ENCODE measurements around the gene BRD1. TPM values are rescaled to one million over a fixed set of nuclear protein-coding genes. Genes with fewer than 3 reads are reported as not detected.

The BRD1 gene
- total RNA-seq, 1 donor from 2014 or later: 27.7 TPM

DNA sequence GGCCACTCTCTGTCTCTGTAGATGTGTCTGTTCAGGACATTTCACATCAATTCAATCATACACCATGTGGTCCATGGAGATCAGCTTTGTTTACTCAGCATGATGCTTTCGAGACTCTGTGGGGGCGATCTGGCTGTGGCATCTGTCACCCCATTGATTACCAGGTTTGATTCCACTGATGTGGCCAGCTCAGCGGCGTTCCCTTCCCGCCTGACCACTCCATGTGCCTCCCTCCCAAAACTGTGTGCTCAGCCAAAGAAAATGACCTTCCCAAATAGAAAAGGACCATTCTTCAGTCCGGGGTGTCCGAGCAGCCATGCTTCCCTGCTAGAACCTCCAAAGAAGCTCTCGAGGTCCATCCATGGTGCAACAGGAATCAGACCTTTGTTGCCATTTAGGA is 89.1 kb downstream of the BRD1 start:
- H3K36me3 Mint-ChIP-seq (ENCODE audit: low read depth): no peaks in the 10 kb centered on the region
- TF ChIP-seq, protein P1, sequence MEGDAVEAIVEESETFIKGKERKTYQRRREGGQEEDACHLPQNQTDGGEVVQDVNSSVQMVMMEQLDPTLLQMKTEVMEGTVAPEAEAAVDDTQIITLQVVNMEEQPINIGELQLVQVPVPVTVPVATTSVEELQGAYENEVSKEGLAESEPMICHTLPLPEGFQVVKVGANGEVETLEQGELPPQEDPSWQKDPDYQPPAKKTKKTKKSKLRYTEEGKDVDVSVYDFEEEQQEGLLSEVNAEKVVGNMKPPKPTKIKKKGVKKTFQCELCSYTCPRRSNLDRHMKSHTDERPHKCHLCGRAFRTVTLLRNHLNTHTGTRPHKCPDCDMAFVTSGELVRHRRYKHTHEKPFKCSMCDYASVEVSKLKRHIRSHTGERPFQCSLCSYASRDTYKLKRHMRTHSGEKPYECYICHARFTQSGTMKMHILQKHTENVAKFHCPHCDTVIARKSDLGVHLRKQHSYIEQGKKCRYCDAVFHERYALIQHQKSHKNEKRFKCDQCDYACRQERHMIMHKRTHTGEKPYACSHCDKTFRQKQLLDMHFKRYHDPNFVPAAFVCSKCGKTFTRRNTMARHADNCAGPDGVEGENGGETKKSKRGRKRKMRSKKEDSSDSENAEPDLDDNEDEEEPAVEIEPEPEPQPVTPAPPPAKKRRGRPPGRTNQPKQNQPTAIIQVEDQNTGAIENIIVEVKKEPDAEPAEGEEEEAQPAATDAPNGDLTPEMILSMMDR (IDR thresholded peaks at IDR 0.05): no peak
- peak; percentile 41 for DNase-seq (ENCODE audit: low spot score)
- H3K27me3 Mint-ChIP-seq (ENCODE audit: low read depth): peaks cover 42% of the 10 kb centered on the region
- H3K4me3 Mint-ChIP-seq (ENCODE audit: unreplicated experiment): no peak overlapping the region
- no peak overlapping the region for H3K27ac Mint-ChIP-seq (ENCODE audit: unreplicated experiment)
- H3K4me1 Mint-ChIP-seq (ENCODE audit: low read depth): no peaks in the 10 kb centered on the region
- H3K9me3 Mint-ChIP-seq (ENCODE audit: low read depth): peaks cover 14% of the 10 kb centered on the region

DNA sequence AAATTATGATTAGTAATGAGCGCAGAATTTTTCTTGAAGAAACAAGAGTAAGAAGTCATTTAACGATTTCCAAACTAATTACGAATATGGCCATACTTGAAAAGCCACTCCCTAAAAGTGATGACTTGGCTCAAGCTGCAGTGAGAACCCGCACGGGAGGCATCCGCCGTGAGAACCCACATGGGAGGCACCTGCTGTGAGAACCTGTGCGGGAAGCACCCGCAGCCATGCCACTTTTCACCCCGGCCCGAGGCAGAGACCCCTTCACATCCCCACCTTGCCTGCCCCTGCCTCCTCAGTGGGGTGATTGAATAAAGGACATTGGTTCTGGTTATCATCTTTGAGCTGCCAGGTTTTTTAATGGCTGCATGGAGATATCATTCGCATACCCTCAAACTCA is 89.7 kb downstream of the BRD1 start:
- Mint-ChIP-seq H3K4me3 (ENCODE audit: unreplicated experiment) (no peak overlapping the region), H3K9me3 (ENCODE audit: low read depth) (peaks cover 14% of the 10 kb centered on the region), H3K4me1 (ENCODE audit: low read depth) (no peaks in the 10 kb centered on the region), H3K36me3 (ENCODE audit: low read depth) (no peaks in the 10 kb centered on the region), H3K27me3 (ENCODE audit: low read depth) (peaks cover 46% of the 10 kb centered on the region), H3K27ac (ENCODE audit: unreplicated experiment) (no peak overlapping the region)
- TF ChIP-seq, protein P1 (IDR thresholded peaks at IDR 0.05): no peak
- DNase-seq (ENCODE audit: low spot score): peak; percentile 69

DNA sequence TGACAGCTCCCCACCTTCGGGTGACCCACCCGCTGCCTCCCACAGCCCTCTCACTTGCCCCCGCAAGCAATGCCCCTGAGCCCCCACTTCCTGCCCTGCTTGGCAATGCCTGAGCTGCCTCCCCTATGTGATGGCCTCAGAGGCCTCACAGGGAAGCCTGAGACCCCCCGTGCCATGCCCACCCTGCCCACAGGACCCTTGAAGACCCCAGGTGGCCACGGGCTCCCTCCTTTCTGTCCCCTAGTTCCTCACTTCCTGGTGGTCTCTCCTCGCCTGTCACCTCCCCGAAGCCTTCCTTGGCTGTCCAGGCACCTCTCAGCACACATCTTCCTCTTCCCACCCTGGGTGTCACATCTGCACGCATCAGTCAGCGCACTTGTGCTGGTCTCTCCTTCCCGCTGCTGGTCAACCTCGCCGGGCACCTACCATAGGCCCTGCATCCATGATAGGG is 90.5 kb downstream of the BRD1 start:
- DNase-seq (ENCODE audit: low spot score): peak; percentile 78
- H3K4me1 Mint-ChIP-seq (ENCODE audit: low read depth): no peaks in the 10 kb centered on the region
- TF ChIP-seq, protein P1 (IDR thresholded peaks at IDR 0.05): no peak
- no peak overlapping the region for H3K27ac Mint-ChIP-seq (ENCODE audit: unreplicated experiment)
- H3K27me3 Mint-ChIP-seq (ENCODE audit: low read depth): peaks cover 42% of the 10 kb centered on the region
- H3K4me3 Mint-ChIP-seq (ENCODE audit: unreplicated experiment): no peak overlapping the region
- peaks cover 10% of the 10 kb centered on the region for H3K9me3 Mint-ChIP-seq (ENCODE audit: low read depth)
- no peaks in the 10 kb centered on the region for H3K36me3 Mint-ChIP-seq (ENCODE audit: low read depth)

DNA sequence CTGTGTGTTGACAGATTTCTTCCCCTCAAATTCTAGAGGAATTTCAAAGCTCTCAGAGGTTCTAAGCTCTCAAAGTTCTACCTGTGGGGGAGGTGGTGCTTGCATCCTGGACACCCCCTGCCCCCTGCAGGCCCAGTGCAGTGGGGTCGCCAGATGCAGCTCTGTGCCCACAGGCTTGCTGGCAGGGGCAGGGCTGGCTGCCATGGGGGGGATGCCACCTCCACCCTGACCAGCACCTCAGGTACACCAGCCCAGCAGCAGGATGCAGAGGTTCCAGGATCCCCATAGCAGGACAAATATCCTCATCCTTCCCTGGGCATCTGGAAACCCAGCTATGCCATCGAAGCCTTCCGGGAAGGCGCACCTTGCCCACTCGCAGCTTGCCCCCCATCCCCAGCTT is 91.1 kb downstream of the BRD1 start:
- Mint-ChIP-seq H3K27ac (ENCODE audit: unreplicated experiment) (no peak overlapping the region), H3K9me3 (ENCODE audit: low read depth) (peaks cover 14% of the 10 kb centered on the region), H3K4me3 (ENCODE audit: unreplicated experiment) (no peak overlapping the region), H3K27me3 (ENCODE audit: low read depth) (peaks cover 36% of the 10 kb centered on the region), H3K36me3 (ENCODE audit: low read depth) (no peaks in the 10 kb centered on the region), H3K4me1 (ENCODE audit: low read depth) (no peaks in the 10 kb centered on the region)
- TF ChIP-seq, protein P1 (IDR thresholded peaks at IDR 0.05): no peak
- DNase-seq (ENCODE audit: low spot score): peak; percentile 82

DNA sequence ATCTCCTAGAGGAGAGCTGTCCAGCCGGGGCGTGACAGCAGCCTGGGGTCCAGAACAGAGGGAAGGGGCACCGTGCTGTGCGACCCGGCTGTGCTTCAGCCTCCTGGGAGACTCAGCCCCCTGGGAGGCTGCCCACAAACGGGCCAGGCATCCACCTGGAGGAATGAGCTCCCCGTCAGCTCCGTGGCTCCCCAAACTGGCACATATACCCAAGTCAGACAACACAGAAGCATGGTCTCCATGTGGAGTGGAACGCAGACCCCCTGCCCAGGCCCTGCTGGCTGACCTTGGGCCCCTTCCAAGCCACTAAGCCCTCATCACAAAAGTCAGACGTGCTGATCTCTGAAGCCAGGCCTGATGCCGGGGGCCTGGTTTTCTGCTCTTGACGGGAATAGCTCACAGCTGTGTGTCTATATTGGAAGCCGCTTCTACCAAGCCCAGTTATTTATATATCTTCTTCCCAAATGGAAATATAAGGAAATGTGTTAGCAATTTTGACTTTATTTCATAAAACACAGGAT is 91.7 kb downstream of the BRD1 start:
- Mint-ChIP-seq H3K9me3 (ENCODE audit: low read depth) (peaks cover 14% of the 10 kb centered on the region), H3K4me3 (ENCODE audit: unreplicated experiment) (no peak overlapping the region), H3K27ac (ENCODE audit: unreplicated experiment) (no peak overlapping the region), H3K27me3 (ENCODE audit: low read depth) (peaks cover 31% of the 10 kb centered on the region), H3K4me1 (ENCODE audit: low read depth) (no peaks in the 10 kb centered on the region), H3K36me3 (ENCODE audit: low read depth) (no peaks in the 10 kb centered on the region)
- peak; percentile 71 for DNase-seq (ENCODE audit: low spot score)
- TF ChIP-seq, protein P1 (IDR thresholded peaks at IDR 0.05): no peak

Data from chondrocyte (in vitro differentiated cells).